Activated naive CD8-positive, alpha-beta T cell treated with anti-CD3 and anti-CD28 coated beads, Interleukin-2, amount 50 U/mL, for 16 hours (primary cell): ENCODE data around the gene FN3KRP.
A peak's percentile ranks its signal among the peaks of the same experiment; 100 is the strongest.

Experiments
- DNase-seq: peaks from one replicate; pipeline ENCODE4 v3.0.0-alpha.2; 2020; ENCODE audit warnings: low read depth, low spot score

FN3KRP gene

GRCh38 chr17:82716203-82717010, at the start of gene FN3KRP:
Gene FN3KRP (plus strand): TSS chr17:82716706. CDS start chr17:82716756, 50 bp downstream.
- DNase-seq: peak; percentile 65

- no peak for DNase-seq
These were observed 49.4 kb upstream of the FN3KRP start for GRCh38 chr17:82666931-82667667.

GRCh38 chr17:82667668-82668000, 48.9 kb upstream of the FN3KRP start:
- DNase-seq: no peak

- DNase-seq: no peak
These were observed 48.4 kb upstream of the FN3KRP start for GRCh38 chr17:82668024-82668630.

- DNase-seq: no peak
These were observed 47.8 kb upstream of the FN3KRP start for GRCh38 chr17:82668631-82669099.

- no peak for DNase-seq
These were observed 45.6 kb upstream of the FN3KRP start for GRCh38 chr17:82670661-82671450.

- no peak for DNase-seq
These were observed 41.6 kb upstream of the FN3KRP start for GRCh38 chr17:82674656-82675475.

- no peak for DNase-seq
These were observed 40.8 kb upstream of the FN3KRP start for GRCh38 chr17:82675476-82676245.

GRCh38 chr17:82677353-82677925, 39.1 kb upstream of the FN3KRP start:
- DNase-seq: no peak

GRCh38 chr17:82678265-82678891, 38.1 kb upstream of the FN3KRP start:
- DNase-seq: no peak

- DNase-seq: no peak
These were observed 36.7 kb upstream of the FN3KRP start for GRCh38 chr17:82679586-82680465.

- DNase-seq: no peak
These were observed 35.0 kb upstream of the FN3KRP start for GRCh38 chr17:82681547-82681946.

- DNase-seq: no peak
These were observed 33.0 kb upstream of the FN3KRP start for GRCh38 chr17:82683534-82683933.

- no peak for DNase-seq
These were observed 32.2 kb upstream of the FN3KRP start for GRCh38 chr17:82684228-82684841.

- DNase-seq: no peak
These were observed 31.2 kb upstream of the FN3KRP start for GRCh38 chr17:82685291-82685690.

- no peak for DNase-seq
These were observed 29.9 kb upstream of the FN3KRP start for GRCh38 chr17:82686366-82687324.
